GM12878 (cell line): ENCODE results near the gene TMEM109. TPM values are rescaled to one million over a fixed set of nuclear protein-coding genes. Genes with fewer than 3 reads are reported as not detected.

Experiments
- ATAC-seq: fragments of 200-7000 bp; cut with Tn5 transposase; 3 replicates; pipeline ENCODE4 v1.9.1; 2020; ENCODE audit warnings: mild to moderate bottlenecking, moderate library complexity
- BruUV-seq: library from RNA; stranded (reverse); fragments of 400-500 nt; replicated peaks from 2 replicates; lab custom pipeline; 2021; lab: Mats Ljungman, UMichigan
- CTCF ChIA-PET: fragments of 300-600 bp; sonication (Branson Sonifier 250); formaldehyde crosslinking; extraction: SDS; loops from one replicate; lab custom pipeline; 2021; ENCODE audit warnings: inconsistent platforms; lab: Yijun Ruan, JAX
- POLR2A ChIA-PET: fragments of 350-600 bp; formaldehyde crosslinking; extraction: SDS; loops from one replicate; lab custom pipeline; 2021; ENCODE audit warnings: inconsistent platforms; lab: Charles Lee
- RAD21 ChIA-PET: fragments of 300-600 bp; sonication (Branson Sonifier 250); formaldehyde crosslinking; loops from one replicate; lab custom pipeline; 2023; ENCODE audit warnings: antibody characterized with exemption; ENCODE audit not compliant: unreplicated experiment; lab: Charles Lee
- SMC1A ChIA-PET: fragments of 300-600 bp; sonication (Branson Sonifier 250); formaldehyde crosslinking; loops from one replicate; lab custom pipeline; 2023; ENCODE audit not compliant: unreplicated experiment, uncharacterized antibody; lab: Charles Lee
- DNase-seq: peaks from one replicate; pipeline ENCODE4 v3.0.0-alpha.2; 2011; ENCODE audit warnings: low read depth, low spot score
- FAIRE-seq: peaks from 3 replicates; lab custom pipeline; 2011; peaks lifted over from hg19 to GRCh38; lab: Jason Lieb, UNC
- H2AFZ ChIP-seq: 2 replicates; pipeline ENCODE4 v1.6.0; 2011; ENCODE audit warnings: low read depth, low read length, control low read depth; ENCODE audit not compliant: control insufficient read depth
- H3K27ac ChIP-seq: 2 replicates; pipeline ENCODE4 v1.5.1; 2011; ENCODE audit warnings: control low read depth; ENCODE audit not compliant: control insufficient read depth, insufficient read depth
- H3K27me3 ChIP-seq, 2 experiments: replicated peaks in 1 of 2; 2 replicates each; pipeline versions ENCODE4 v1.6.0 to v1.6.1; 2011; ENCODE audit warnings: low read length in 1 of 2; ENCODE audit not compliant: control insufficient read depth in 2 of 2, insufficient read depth in 2 of 2
- H3K36me3 ChIP-seq, 2 experiments: 2 replicates each; pipeline ENCODE4 v1.5.1; 2011; ENCODE audit warnings: low read length in 1 of 2; ENCODE audit not compliant: control insufficient read depth in 2 of 2, insufficient read depth in 2 of 2
- H3K4me1 ChIP-seq: 2 replicates; pipeline ENCODE4 v1.6.1; 2011; ENCODE audit warnings: mild to moderate bottlenecking, low read length, moderate library complexity, mixed read lengths; ENCODE audit not compliant: control insufficient read depth, insufficient read depth
- H3K4me2 ChIP-seq: 2 replicates; pipeline ENCODE4 v1.6.0; 2011; ENCODE audit warnings: control low read depth; ENCODE audit not compliant: control insufficient read depth, insufficient read depth
- H3K4me3 ChIP-seq: fragments of 200-600 bp; sonication (generic); 2 replicates; pipeline ENCODE4 v1.5.1; 2016
- H3K79me2 ChIP-seq: 2 replicates; pipeline ENCODE4 v1.6.0; 2011; ENCODE audit warnings: low read length; ENCODE audit not compliant: control insufficient read depth, insufficient read depth
- H3K9ac ChIP-seq: 2 replicates; pipeline ENCODE4 v1.8.0; 2011; ENCODE audit warnings: low read length, control low read depth, mixed read lengths; ENCODE audit not compliant: control insufficient read depth, insufficient read depth
- H3K9me3 ChIP-seq: replicated peaks from 3 replicates; pipeline ENCODE4 v1.5.1; 2011; ENCODE audit warnings: mild to moderate bottlenecking, low read length; ENCODE audit not compliant: control insufficient read depth, insufficient read depth
- H4K20me1 ChIP-seq: 2 replicates; pipeline ENCODE4 v1.6.0; 2011; ENCODE audit not compliant: control insufficient read depth, insufficient read depth
- BACH1 ChIP-seq: fragments of 450-650 bp; IDR thresholded peaks from 2 replicates; pipeline ENCODE4 v1.6.1; 2017; ENCODE audit warnings: mild to moderate bottlenecking, borderline replicate concordance
- BCL11A ChIP-seq: IDR thresholded peaks from 2 replicates; pipeline ENCODE4 v1.6.1; 2011; ENCODE audit warnings: low read depth, low read length
- EED ChIP-seq: sonication (generic); IDR thresholded peaks from 2 replicates; pipeline ENCODE4 v1.6.1; 2016; ENCODE audit warnings: antibody characterized with exemption, low read depth
- HDAC2 ChIP-seq: fragments of 200-600 bp; sonication (generic); IDR thresholded peaks from 2 replicates; pipeline ENCODE4 v1.6.1; 2017
- IRF4 ChIP-seq: IDR thresholded peaks from 2 replicates; pipeline ENCODE4 v1.6.1; 2011; ENCODE audit warnings: low read depth, low read length
- KAT2A ChIP-seq: conservative IDR thresholded peaks from 2 replicates; pipeline ENCODE4 v1.6.1; 2011; ENCODE audit warnings: low read depth, low read length; ENCODE audit not compliant: control insufficient read depth
- MXI1 ChIP-seq: fragments of 150-350 bp; IDR thresholded peaks from 2 replicates; pipeline ENCODE4 v1.6.1; 2011; ENCODE audit warnings: low read depth, mild to moderate bottlenecking, inconsistent platforms, low read length, improper control_type of control experiment
- MYB ChIP-seq: fragments of 150-350 bp; IDR thresholded peaks from 2 replicates; pipeline ENCODE4 v1.6.1; 2014; ENCODE audit warnings: mild to moderate bottlenecking, low read depth, low read length, borderline replicate concordance
- RAD51 ChIP-seq: fragments of 450-650 bp; IDR thresholded peaks from 2 replicates; pipeline ENCODE4 v1.6.1; 2016; ENCODE audit warnings: moderate library complexity, mild to moderate bottlenecking, inconsistent platforms
- TAF1 ChIP-seq: IDR thresholded peaks from 2 replicates; pipeline ENCODE4 v1.6.1; 2011; ENCODE audit warnings: mild to moderate bottlenecking, low read depth, low read length, borderline replicate concordance
- TCF12 ChIP-seq: IDR thresholded peaks from 2 replicates; pipeline ENCODE4 v1.6.1; 2011; ENCODE audit warnings: low read depth, mild to moderate bottlenecking, low read length
- TCF3 ChIP-seq: IDR thresholded peaks from 2 replicates; pipeline ENCODE4 v1.6.1; 2012; ENCODE audit warnings: low read depth, mild to moderate bottlenecking, low read length, borderline replicate concordance; ENCODE audit not compliant: insufficient read depth
- TCF7 ChIP-seq: IDR thresholded peaks from 2 replicates; pipeline ENCODE4 v1.6.1; 2014; ENCODE audit warnings: antibody characterized with exemption, borderline replicate concordance
- WGBS: methylation state at CpG from one replicate; pipeline ENCODE4 v1.1.6; 2016; ENCODE audit warnings: low lambda C conversion rate; ENCODE audit not compliant: insufficient replicate concordance, insufficient coverage; ENCODE audit errors: missing lambda C conversion rate; 5-methylcytosine and 5-hydroxymethylcytosine counted together
- in situ Hi-C: fragments of 300-500 bp; cut with MboI; formaldehyde crosslinking; loops from 9 replicates; pipeline ENCODE4 v1.14.3; 2018; ENCODE audit warnings: mixed read lengths
- intact Hi-C: fragments of 100-400 bp; cut with micrococcal nuclease; formaldehyde crosslinking; loops from one replicate; pipeline ENCODE4 v1.14.2; 2022; ENCODE audit not compliant: unreplicated experiment
- polyA plus RNA-seq, 11 experiments: library from polyadenylated mRNA; depleted of rRNA in 4 of 11; unstranded in 6 of 11; stranded (reverse) in 5 of 11; fragments of >200 nt; fragmentation: Nextera tagmentation in 4 of 11; fragmentation: Illumina TruSeq in 1 of 11; extraction: Ambion mirVana in 4 of 11; extraction: Trizol in 1 of 11; gene quantifications; 1 replicate in 1 of 11; 2 replicates in 10 of 11; pipeline versions ENCODE4 v1.2.1 to v1.2.3, GENCODE V29; 2011 to 2016; ENCODE audit warnings: inconsistent platforms in 2 of 11, missing spikeins in 2 of 11, low read depth in 1 of 11
- total RNA-seq, 4 experiments: library from RNA; depleted of rRNA in 3 of 4; stranded (reverse); fragments of >200 nt in 3 of 4; fragmentation: Illumina TruSeq in 1 of 4; extraction: Trizol in 1 of 4; gene quantifications; 2 replicates each; pipeline versions ENCODE4 v1.2.1 to v1.2.3, GENCODE V29; 2013 to 2021
- TF ChIP-seq, protein P1 (sequence below): fragments of 450-650 bp; IDR thresholded peaks from 2 replicates; pipeline ENCODE4 v1.6.1; 2014; ENCODE audit warnings: mild to moderate bottlenecking
- TF ChIP-seq, protein P2 (sequence below): fragments of 450-650 bp; IDR thresholded peaks from 2 replicates; pipeline ENCODE4 v1.6.1; 2016; ENCODE audit warnings: mild to moderate bottlenecking
- TF ChIP-seq, protein P3 (sequence below): IDR thresholded peaks from 2 replicates; pipeline ENCODE4 v1.6.1; 2011; ENCODE audit warnings: mild to moderate bottlenecking, low read depth, low read length, moderate library complexity; ENCODE audit not compliant: insufficient replicate concordance
- TF ChIP-seq, protein P4 (sequence below): IDR thresholded peaks from 2 replicates; pipeline ENCODE4 v1.6.1; 2011; ENCODE audit warnings: low read depth, mild to moderate bottlenecking, low read length, moderate library complexity, borderline replicate concordance; ENCODE audit errors: extremely low read depth

Gene TMEM109
- total and polyA plus RNA-seq, 10 of the 15 experiments (the other 5 are each of a cell fraction or from before 2014, with no cell fraction given), result 21.9 to 199 (median 85.2) TPM

DNA sequence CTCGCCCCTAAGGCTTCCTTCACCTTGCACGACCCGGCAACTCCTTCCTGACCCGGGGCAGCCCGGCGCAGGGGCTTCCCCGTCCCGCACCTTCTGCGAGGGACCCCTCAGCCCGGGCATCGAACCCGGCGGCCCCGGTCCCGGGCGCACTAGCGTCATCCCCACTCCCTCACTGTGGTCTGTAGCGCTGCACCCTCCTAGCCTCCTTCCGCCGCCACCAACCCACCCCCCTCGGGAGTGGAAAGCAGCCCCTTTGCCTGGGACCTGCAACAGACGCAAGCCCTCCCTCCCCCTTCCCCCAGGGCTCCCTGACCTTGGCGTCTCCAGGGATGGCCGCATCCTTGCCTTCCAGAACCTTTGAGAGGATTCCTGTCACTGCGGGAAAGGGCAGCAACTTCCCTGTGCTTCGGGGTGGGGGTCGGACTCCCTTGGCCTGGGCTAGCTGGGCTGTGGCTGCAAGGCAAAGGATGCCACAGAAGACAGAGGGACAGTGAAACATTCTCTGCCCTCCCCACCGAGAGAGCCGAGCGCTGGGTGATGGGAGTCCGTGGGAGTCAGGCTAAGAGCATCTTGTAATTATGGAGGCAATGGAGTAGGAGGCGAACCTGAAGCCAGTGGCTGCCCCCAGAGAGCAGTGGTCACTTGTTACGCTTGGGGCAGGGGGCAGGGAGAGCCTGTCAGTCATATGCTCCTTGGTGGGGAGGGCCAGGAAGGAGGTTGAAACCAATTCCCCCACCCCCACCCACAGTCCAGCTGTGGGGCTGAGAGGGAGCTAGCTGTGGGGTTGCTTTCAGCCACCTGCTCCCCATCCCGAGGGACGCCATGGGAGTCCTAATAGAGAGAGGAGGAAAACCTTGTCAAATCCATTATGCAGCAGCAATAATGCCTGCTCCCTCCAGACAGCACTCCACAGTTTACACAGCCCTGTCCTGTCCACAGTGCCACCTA lies 11.2 kb downstream of the TMEM109 start:
- ChIA-PET CTCF (interaction anchor here (0.5 to 0.6 kb wide), 2 partner anchors 23 to 204 kb away, joined by 3 read pairs; no protein-coding TSS in a partner anchor), POLR2A (interaction anchor here (0.6 kb wide), 1 partner anchor 16 kb away, joined by 4 read pairs; no protein-coding TSS in a partner anchor), RAD21 (interaction anchor here (0.6 to 1.2 kb wide), 2 partner anchors 23 to 44 kb away, joined by 3 to 5 read pairs; no protein-coding TSS in a partner anchor), SMC1A (no interaction called here)
- Histone ChIP-seq H3K4me1 (peaks cover 22% of the 10 kb centered on the region), H3K9me3 (no peaks in the 10 kb centered on the region), H3K9ac (peak overlapping the region; percentile 48; the same call in 1 of the 2 replicates), H3K27ac (no peak overlapping the region), H3K27me3 (no peaks in the 10 kb centered on the region), H3K4me2 (peak overlapping the region; percentile 98), H4K20me1 (no peaks in the 10 kb centered on the region), H3K79me2 (no peaks in the 10 kb centered on the region), H2AFZ (peak overlapping the region; percentile 68), H3K36me3 (peaks cover 9 to 21% of the 10 kb centered on the region in 2 experiments; a peak in 3 of 4 replicates), H3K4me3 (peak overlapping the region; percentile 59)
- no TSS peak for BruUV-seq
- no peak for DNase-seq
- WGBS, result 9% methylated on average over 30 of the region's 35 CpGs
- in situ Hi-C loops, result no loop called here
- ATAC-seq, result peak; percentile 24
- no peak for FAIRE-seq
- intact Hi-C loops, result no loop called here
- no peak for TF ChIP-seq TAF1
- TF ChIP-seq, protein P1, sequence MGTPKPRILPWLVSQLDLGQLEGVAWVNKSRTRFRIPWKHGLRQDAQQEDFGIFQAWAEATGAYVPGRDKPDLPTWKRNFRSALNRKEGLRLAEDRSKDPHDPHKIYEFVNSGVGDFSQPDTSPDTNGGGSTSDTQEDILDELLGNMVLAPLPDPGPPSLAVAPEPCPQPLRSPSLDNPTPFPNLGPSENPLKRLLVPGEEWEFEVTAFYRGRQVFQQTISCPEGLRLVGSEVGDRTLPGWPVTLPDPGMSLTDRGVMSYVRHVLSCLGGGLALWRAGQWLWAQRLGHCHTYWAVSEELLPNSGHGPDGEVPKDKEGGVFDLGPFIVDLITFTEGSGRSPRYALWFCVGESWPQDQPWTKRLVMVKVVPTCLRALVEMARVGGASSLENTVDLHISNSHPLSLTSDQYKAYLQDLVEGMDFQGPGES, result no peak
- no peak for TF ChIP-seq KAT2A
- TF ChIP-seq BCL11A, result no peak
- 0 out of 2 replicates have a peak, but pooled peaks have one; percentile 59 for TF ChIP-seq TCF3
- no peak for TF ChIP-seq HDAC2
- TF ChIP-seq, protein P2, sequence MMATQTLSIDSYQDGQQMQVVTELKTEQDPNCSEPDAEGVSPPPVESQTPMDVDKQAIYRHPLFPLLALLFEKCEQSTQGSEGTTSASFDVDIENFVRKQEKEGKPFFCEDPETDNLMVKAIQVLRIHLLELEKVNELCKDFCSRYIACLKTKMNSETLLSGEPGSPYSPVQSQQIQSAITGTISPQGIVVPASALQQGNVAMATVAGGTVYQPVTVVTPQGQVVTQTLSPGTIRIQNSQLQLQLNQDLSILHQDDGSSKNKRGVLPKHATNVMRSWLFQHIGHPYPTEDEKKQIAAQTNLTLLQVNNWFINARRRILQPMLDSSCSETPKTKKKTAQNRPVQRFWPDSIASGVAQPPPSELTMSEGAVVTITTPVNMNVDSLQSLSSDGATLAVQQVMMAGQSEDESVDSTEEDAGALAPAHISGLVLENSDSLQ, result peak; percentile 85
- no peak for TF ChIP-seq MYB
- TF ChIP-seq, protein P3, sequence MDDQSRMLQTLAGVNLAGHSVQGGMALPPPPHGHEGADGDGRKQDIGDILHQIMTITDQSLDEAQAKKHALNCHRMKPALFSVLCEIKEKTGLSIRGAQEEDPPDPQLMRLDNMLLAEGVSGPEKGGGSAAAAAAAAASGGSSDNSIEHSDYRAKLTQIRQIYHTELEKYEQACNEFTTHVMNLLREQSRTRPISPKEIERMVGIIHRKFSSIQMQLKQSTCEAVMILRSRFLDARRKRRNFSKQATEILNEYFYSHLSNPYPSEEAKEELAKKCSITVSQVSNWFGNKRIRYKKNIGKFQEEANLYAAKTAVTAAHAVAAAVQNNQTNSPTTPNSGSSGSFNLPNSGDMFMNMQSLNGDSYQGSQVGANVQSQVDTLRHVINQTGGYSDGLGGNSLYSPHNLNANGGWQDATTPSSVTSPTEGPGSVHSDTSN, result peak; percentile 76
- peak; percentile 65; the same call in 1 of the 2 replicates for TF ChIP-seq TCF12
- TF ChIP-seq, protein P4, sequence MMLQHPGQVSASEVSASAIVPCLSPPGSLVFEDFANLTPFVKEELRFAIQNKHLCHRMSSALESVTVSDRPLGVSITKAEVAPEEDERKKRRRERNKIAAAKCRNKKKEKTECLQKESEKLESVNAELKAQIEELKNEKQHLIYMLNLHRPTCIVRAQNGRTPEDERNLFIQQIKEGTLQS, result no peak
- TF ChIP-seq IRF4, result no peak
- TF ChIP-seq TCF7, result no peak
- TF ChIP-seq RAD51, result no peak
- TF ChIP-seq BACH1, result no peak
- TF ChIP-seq EED, result 0 out of 2 replicates have a peak, but pooled peaks have one; percentile 21
- TF ChIP-seq MXI1, result no peak
